Measurements from ENCODE around the gene LUM.

Gene LUM

GRCh38 chr12:91072931-91073330 is 38.4 kb downstream of the LUM start:
- DNase-seq = no peak

- DNase-seq = no peak
These were observed 40.4 kb downstream of the LUM start for GRCh38 chr12:91070936-91071335.

GRCh38 chr12:91065396-91065795 is 45.9 kb downstream of the LUM start:
- no peak for DNase-seq

DNA sequence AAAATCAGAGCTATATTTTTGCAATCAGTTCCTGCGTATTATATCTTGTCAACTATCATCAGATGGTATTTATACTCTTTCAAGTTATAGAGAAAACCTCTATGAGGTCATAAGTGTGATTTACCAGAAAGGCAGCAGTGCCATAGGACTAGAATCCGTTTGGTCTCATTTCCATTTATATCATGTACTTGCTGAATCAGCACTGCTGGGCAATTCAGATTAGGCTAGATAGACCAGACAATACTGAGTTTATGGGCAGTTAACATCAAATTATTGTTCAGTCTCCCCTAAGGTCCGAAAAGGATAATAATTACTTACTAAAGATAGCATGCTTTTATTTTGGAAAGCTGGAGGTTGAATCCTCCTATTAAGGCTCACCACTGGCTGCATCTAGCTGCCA is 46.7 kb downstream of the LUM start:
- no peak for DNase-seq

DNA sequence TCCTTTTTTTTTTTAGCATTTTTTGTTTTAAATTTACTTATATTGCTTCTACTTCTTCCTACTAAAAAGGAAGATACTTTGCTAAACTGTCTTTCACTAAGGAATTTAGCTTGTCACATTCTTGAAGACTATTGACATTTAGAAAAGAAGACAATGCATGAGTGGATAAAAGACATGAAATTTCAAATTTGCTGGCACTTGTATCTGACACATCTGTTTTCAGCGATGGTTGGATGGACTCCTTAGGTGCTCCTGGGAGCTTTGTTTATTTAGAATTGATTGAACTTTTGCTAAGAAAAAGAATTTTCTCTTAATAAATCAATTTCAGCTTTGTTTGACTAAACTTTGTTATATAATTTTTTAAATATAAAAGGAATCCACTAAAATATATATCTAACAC is 50.2 kb downstream of the LUM start:
- no peak for DNase-seq

GRCh38 chr12:91059211-91059610 is 52.1 kb downstream of the LUM start:
- no peak for DNase-seq

- DNase-seq = no peak
These were observed 52.5 kb downstream of the LUM start for GRCh38 chr12:91058786-91059185.

- no peak for DNase-seq
These were observed 53.7 kb downstream of the LUM start, which contains the start of gene KERA for GRCh38 chr12:91057368-91058165. Gene KERA (minus strand): TSS chr12:91058024. CDS start chr12:91056281, 1,743 bp downstream.

DNA sequence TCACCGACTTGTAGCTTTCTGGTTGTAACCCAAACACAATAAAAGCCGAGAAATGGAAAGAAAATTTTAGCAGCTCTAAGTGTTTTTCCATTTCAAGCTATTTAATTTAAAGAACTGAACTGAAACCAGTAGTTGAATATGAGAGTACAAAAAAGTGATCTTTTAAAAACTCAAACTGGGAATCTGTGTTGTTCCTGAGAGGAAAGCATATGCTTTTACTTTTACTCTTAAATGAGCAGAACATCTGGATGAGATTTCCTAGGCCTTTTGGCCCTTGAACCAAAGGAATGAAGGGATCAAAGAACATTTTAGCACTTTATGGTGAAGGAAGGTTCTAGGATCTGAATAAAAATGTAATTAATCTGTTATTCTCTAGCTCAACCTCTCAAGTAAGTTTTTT is 54.8 kb downstream of the LUM start:
- no peak for DNase-seq

GRCh38 chr12:91055976-91056375 is 55.3 kb downstream of the LUM start:
- no peak for DNase-seq

- DNase-seq = no peak
These were observed 57.2 kb downstream of the LUM start for GRCh38 chr12:91053951-91054715.

Measured in NCI-H1694 treated with DMSO at 0.1 percent for 48 hours (cell line).